Measurements from ENCODE around the gene CCL14. TPM values are rescaled to one million over a fixed set of nuclear protein-coding genes. Genes with fewer than 3 reads are reported as not detected.
"Not testable (repeated sequence)": the region's sequence is repeated elsewhere in the genome, so short reads cannot be mapped to it uniquely, and the experiment has no call there.

The CCL14 gene
- total RNA-seq: 14.2 and 24.2 TPM in 2 replicates

GRCh38 chr17:35986643-35987042 is at the start of gene CCL14:
Gene CCL14 (minus strand): TSS chr17:35986729. CDS start chr17:35986649, 80 bp downstream.
- peak; percentile 58 for DNase-seq

GRCh38 chr17:36036235-36036634 is 49.7 kb upstream of the CCL14 start:
- no peak for DNase-seq

- no peak for DNase-seq
Measured at GRCh38 chr17:36034127-36034526, 47.6 kb upstream of the CCL14 start.

- DNase-seq: no peak
Measured at GRCh38 chr17:36030956-36031355, 44.4 kb upstream of the CCL14 start.

- DNase-seq: no peak
Measured at GRCh38 chr17:36027761-36028160, 41.2 kb upstream of the CCL14 start.

- no peak for DNase-seq
Measured at GRCh38 chr17:36024106-36024869, 37.8 kb upstream of the CCL14 start.

GRCh38 chr17:36019423-36019822 is 32.9 kb upstream of the CCL14 start:
- DNase-seq: no peak

- peak; percentile 29 for DNase-seq
Measured at GRCh38 chr17:36017799-36018198, 31.3 kb upstream of the CCL14 start, which contains the start of gene CCL23. Gene CCL23 (minus strand): TSS chr17:36017972. CDS start chr17:36017897, 75 bp downstream.

GRCh38 chr17:36016555-36016954 is 30.0 kb upstream of the CCL14 start:
- DNase-seq: no peak

- DNase-seq: not testable (repeated sequence)
Measured at GRCh38 chr17:36015895-36016294, 29.4 kb upstream of the CCL14 start.

- DNase-seq: no peak
Measured at GRCh38 chr17:36014946-36015345, 28.4 kb upstream of the CCL14 start.

- no peak for DNase-seq
Measured at GRCh38 chr17:36011201-36011600, 24.7 kb upstream of the CCL14 start.

GRCh38 chr17:36008998-36009665 is 22.6 kb upstream of the CCL14 start:
- peak; percentile 65 for DNase-seq

GRCh38 chr17:36004594-36005108 is 18.1 kb upstream of the CCL14 start:
- DNase-seq: no peak

- DNase-seq: no peak
Measured at GRCh38 chr17:36002631-36003030, 16.1 kb upstream of the CCL14 start.

- DNase-seq: no peak
Measured at GRCh38 chr17:36001862-36002603, 15.5 kb upstream of the CCL14 start.

- DNase-seq: no peak
Measured at GRCh38 chr17:36001110-36001771, 14.7 kb upstream of the CCL14 start, which contains the start of gene CCL15. Gene CCL15 (minus strand): TSS chr17:36001553. CDS start chr17:36001492, 61 bp downstream.

- no peak for DNase-seq
Measured at GRCh38 chr17:36000732-36001109, 14.2 kb upstream of the CCL14 start.

- DNase-seq: no peak
Measured at GRCh38 chr17:35998756-35999155, 12.2 kb upstream of the CCL14 start.

GRCh38 chr17:35998018-35998545 is 11.6 kb upstream of the CCL14 start:
- DNase-seq: no peak

GRCh38 chr17:35995346-35995745 is 8.8 kb upstream of the CCL14 start:
- not testable (repeated sequence) for DNase-seq

- no peak for DNase-seq
Measured at GRCh38 chr17:35991075-35991474, 4.5 kb upstream of the CCL14 start.
